ENCODE data around the gene DNAH14.

GRCh38 chr1:225366018-225366417 lies 436.5 kb downstream of the DNAH14 start:
- TF ChIP-seq CTCF (IDR thresholded peaks at IDR 0.05) = no peak
- TF ChIP-seq ZFX (IDR thresholded peaks at IDR 0.05; ENCODE audit: borderline replicate concordance) = no peak

Data from 22Rv1 (cell line).